Smooth muscle cell of the brain vasculature (primary cell): ENCODE data around the gene ADAMTS17.

ENCODE experiments used
- DNase-seq: peaks from one replicate; pipeline ENCODE4 v3.0.0-alpha.2; 2012; ENCODE audit warnings: low read depth, low spot score

Gene ADAMTS17

GRCh38 chr15:100134586-100134985 lies 207.2 kb downstream of the ADAMTS17 start:
- DNase-seq: no peak

DNA sequence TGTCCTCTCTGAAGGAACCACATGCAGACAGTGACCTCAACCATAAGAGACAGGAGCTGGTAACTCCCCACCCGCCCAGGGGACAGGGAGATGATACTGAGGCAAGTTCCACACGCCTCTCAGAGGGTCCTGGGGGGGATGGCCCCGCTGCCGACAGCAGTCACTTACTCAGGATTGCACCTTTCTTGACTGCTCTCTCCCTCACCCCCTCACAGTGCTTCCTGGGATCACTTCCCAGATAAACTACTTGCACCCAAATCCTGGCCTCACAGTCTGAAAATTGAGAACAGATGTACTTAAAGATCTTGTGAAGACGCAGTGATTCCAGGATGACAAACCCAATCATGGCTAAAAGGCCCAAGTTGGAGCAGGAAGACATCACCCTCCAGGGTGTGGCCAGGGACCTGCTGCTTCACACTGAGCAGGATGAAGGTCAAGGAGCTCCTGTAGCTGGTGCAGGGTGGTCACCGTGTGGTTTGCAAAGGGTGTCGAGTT lies 207.6 kb downstream of the ADAMTS17 start:
- no peak for DNase-seq

DNA sequence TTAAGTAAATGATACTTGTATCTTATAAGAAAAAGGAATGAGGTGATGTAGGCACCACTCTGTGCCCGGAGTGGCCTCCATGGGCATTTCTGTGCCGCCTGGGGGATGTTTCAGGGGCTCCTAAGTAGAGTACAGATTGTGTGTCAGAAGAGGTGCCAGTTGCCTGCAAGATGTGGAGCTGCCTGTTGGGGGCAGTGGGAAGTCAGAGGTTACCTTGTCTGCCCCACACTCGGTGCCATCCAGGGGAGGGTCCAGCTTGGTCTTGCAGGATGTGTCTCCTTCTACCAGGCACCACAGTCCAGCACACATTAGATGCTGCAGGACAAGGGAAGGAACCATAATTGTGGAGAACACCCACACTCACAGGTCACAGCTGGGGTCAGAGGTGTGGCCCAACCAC lies 208.8 kb downstream of the ADAMTS17 start:
- no peak for DNase-seq

GRCh38 chr15:100132309-100132708 lies 209.5 kb downstream of the ADAMTS17 start:
- DNase-seq: no peak

- no peak for DNase-seq
These were observed 210.2 kb downstream of the ADAMTS17 start for GRCh38 chr15:100131321-100132224.

DNA sequence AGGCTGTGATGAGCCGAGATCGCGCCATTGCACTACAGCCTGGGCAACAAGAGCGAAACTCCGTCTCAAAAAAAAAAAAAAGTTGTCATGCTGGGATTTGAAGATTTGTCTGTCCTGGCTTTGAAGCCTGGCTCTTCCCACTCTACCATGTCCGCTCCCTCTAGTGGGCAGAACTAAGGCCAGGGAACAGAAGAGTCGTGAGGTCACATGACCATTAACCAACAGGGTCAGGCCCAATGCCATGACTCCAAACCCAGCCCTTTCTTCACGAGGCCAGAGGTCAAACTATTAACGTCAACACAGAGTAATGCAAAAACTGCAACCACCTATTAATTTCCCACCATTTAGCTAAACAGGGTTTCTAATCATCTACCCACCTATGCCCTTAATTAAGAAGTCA lies 212.1 kb downstream of the ADAMTS17 start:
- DNase-seq: no peak

DNA sequence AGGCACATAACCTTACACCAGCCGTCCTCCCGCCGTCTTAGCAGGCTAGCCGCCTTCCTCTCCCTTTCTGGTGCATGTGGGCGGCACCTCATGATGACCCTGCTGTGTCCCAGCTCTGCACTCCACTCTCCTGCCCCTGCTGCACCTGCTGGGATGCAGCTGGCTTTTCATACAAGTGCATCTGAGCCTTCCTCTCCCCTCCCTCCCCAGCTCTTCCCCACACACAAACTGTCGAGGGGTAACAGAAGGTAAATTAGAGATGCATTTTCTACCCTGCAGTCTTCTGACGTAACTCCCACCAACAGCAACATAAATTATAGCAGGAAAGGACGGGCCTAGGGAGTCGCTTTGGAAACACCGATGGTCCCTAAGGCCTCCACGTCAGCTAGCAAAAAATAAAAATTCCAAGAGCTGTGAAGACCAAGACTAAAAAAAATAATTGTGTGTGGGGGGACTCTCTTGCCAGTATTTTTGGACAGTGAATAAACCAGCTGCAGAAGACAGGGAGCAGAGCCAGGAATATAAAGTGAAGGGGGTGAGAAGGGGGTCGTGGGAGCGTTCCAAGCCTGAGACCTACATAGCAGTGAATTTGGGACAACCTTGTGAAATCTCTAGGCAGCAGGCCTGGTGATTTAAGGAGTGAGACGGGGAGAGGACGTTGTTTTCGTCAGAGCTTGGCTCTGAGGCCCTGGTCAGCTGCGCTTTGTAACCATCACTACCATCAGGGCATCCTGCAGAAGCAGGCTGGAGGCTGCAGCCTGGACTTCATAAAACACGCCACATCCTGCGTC lies 216.2 kb downstream of the ADAMTS17 start:
- no peak for DNase-seq

DNA sequence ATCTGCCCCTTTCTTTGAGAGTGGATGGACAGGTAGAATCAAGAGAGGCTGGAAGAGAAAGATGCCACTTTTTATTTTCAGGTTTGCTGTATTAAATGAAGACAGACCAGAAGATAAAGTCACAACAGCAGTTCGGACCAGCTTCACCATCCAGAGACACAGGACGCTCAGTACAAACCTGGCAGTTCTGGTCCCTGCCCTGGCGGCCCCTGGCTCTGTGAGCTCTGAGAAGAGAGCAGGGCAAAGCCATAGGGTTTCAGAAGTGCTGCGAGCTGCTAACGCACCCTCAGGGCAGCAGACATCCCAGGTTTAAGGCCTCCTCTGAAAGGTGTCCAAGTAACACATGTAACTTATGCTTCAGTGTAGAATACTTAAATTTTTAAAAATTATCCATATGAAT lies 216.8 kb downstream of the ADAMTS17 start:
- DNase-seq: no peak

GRCh38 chr15:100124361-100124760 lies 217.4 kb downstream of the ADAMTS17 start:
- no peak for DNase-seq

- no peak for DNase-seq
These were observed 218.2 kb downstream of the ADAMTS17 start for GRCh38 chr15:100123611-100124010.

DNA sequence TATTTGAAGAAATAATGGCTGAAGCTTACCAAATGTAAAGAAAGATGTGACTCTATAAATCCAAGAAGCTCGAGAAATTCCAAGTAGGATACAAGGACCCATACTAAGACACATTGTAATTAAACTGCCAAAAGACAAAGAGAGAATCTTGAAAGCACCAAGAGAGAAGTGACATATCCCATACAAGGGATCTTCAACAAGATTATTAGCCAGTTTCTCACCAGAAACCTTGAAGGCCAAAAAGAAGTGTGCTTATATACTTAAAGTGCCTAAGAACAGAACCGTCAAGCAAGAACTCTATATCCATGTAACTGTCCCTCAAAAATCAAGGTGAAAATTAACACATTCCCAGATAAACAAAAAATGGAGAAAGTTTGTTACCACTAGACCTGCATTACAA lies 220.5 kb downstream of the ADAMTS17 start:
- DNase-seq: no peak

- DNase-seq: no peak
These were observed 221.7 kb downstream of the ADAMTS17 start for GRCh38 chr15:100120111-100120510.

DNA sequence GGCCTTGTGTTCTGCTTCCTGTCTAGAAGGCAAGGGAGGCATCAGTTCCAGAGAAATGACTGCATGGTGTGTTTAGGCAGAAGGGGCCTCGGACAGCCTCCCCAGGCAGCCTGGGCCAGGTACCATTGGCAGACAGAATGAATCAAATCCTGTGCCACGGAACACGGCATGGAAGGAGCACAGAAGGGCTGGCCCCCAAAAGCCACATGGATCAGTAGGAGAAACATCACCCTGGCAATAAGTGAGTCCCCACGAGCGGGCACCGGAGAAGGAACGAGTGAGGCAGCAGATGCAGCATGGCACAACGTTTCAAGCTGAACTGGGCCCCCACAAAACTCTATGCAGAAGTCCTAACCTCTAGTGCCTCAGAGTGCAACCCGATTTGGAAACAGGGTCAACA lies 223.2 kb downstream of the ADAMTS17 start:
- no peak for DNase-seq

- no peak for DNase-seq
These were observed 225.2 kb downstream of the ADAMTS17 start for GRCh38 chr15:100116416-100117190.

- no peak for DNase-seq
These were observed 226.1 kb downstream of the ADAMTS17 start for GRCh38 chr15:100115711-100116090.

DNA sequence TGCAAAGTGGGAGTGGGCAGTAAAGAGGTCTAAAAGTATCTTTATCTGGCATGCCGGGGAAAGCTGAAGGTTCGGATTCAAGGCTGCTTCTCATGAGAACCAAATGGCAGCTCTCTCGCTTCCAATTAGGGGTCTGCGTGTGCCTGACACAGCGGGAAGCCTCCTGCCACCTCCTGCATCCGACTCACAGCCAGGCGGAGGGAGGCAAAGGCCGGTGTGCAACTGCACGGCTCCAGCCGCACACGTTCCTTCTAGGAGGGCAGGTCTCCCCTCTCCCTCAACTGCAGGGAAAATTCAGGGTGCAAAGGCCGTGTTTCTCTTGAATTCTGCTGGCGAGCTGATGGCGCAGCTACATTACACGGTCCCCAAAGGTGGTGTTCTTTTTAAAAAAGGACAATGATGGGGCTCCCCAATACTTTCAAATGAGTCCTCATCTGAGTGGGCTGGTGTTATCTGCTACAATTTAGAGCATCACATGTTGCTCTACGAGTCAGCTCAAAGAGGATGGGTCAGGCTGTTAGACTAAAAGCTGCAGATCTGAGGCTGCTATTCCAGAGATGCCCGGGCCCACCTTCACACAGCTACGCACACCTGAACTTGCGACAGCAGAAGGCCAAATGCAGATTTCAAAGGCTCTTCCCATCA lies 226.6 kb downstream of the ADAMTS17 start:
- no peak for DNase-seq

DNA sequence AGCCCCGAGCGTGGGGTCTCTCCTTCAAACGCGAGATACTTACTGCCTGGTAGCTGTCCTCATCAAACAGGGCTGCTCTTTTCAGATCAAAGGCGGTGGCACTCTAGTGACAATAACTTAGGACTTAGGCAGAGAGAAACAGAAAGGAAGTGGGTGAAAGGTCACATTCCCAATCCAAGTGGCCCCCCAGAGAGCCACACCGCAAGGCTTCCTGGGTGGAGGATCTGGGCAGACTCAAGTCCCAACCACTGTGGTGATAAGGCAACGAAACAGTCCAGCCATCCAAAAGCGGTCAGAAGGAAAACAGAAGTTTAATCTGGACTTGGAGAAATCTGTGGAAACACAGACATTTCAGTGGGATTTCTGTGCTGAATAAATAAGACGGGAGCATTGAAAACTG lies 227.2 kb downstream of the ADAMTS17 start:
- DNase-seq: no peak

GRCh38 chr15:100114100-100114499 lies 227.7 kb downstream of the ADAMTS17 start:
- peak; percentile 44 for DNase-seq

GRCh38 chr15:100113351-100114080 lies 228.3 kb downstream of the ADAMTS17 start:
- DNase-seq: no peak

- no peak for DNase-seq
These were observed 229.0 kb downstream of the ADAMTS17 start for GRCh38 chr15:100112636-100113305.
